C4-2B (cell line): ENCODE measurements around the gene MRPL20.

ENCODE experiments used
- H3K27ac ChIP-seq: fragments of 450-650 bp; 2 replicates; pipeline ENCODE4 v1.5.1; 2017
- CTCF ChIP-seq: fragments of 450-650 bp; conservative IDR thresholded peaks from 2 replicates; pipeline ENCODE4 v1.5.1; 2017; ENCODE audit warnings: mild to moderate bottlenecking
- ZFX ChIP-seq: fragments of 450-650 bp; IDR thresholded peaks from 2 replicates; pipeline ENCODE4 v1.6.1; 2017

The MRPL20 gene

GRCh38 chr1:1376551-1377226, 30.4 kb downstream of the MRPL20 start:
- TF ChIP-seq ZFX: no peak
- TF ChIP-seq CTCF: no peak
- no peak overlapping the region; the same call in 1 of the 2 replicates for H3K27ac ChIP-seq

- peak within 1 kb of the TSS; percentile 96 for H3K27ac ChIP-seq
- TF ChIP-seq ZFX (peak; percentile 80; the same call in 1 of the 2 replicates), CTCF (no peak)
Measured at GRCh38 chr1:1374929-1375662, 32.0 kb downstream of the MRPL20 start, which contains the start of gene AURKAIP1. AURKAIP1 (minus strand) TSS chr1:1375207; CDS start chr1:1374756, 451 bp downstream.

GRCh38 chr1:1374589-1374928, 32.5 kb downstream of the MRPL20 start:
- H3K27ac ChIP-seq: peak overlapping the region; percentile 96
- TF ChIP-seq ZFX (no peak), CTCF (no peak)

GRCh38 chr1:1373815-1374588, 33.1 kb downstream of the MRPL20 start:
- TF ChIP-seq ZFX (no peak), CTCF (no peak)
- peak overlapping the region; percentile 96 for H3K27ac ChIP-seq

GRCh38 chr1:1373051-1373814, 33.9 kb downstream of the MRPL20 start:
- peak overlapping the region; percentile 96; the same call in 1 of the 2 replicates for H3K27ac ChIP-seq
- TF ChIP-seq ZFX (no peak), CTCF (no peak)

GRCh38 chr1:1371746-1372711, 35.1 kb downstream of the MRPL20 start:
- TF ChIP-seq ZFX (no peak), CTCF (peak; percentile 96)
- no peak overlapping the region for H3K27ac ChIP-seq
